Smooth muscle cell (in vitro differentiated cells): ENCODE data around the gene HOXA4. TPM values are rescaled to one million over a fixed set of nuclear protein-coding genes. Genes with fewer than 3 reads are reported as not detected.

ENCODE experiments used
- DNase-seq: peaks from one replicate; lab custom pipeline; 2025; ENCODE audit not compliant: unreplicated experiment; lab: John Stamatoyannopoulos, UW
- H2AFZ ChIP-seq: fragments of 200-600 bp; sonication (generic); 2 replicates; pipeline ENCODE4 v1.6.0; 2016; ENCODE audit warnings: antibody characterized with exemption, low read depth, mild to moderate bottlenecking
- H3F3A ChIP-seq: fragments of 200-600 bp; sonication (generic); 2 replicates; pipeline ENCODE4 v1.6.0; 2017; ENCODE audit warnings: antibody characterized with exemption, low read depth
- H3K27ac ChIP-seq: fragments of 200-600 bp; sonication (generic); 2 replicates; pipeline ENCODE4 v1.5.1; 2016; ENCODE audit warnings: low read depth, mild to moderate bottlenecking
- H3K27me3 ChIP-seq: fragments of 200-600 bp; sonication (generic); 2 replicates; pipeline ENCODE4 v1.6.1; 2016; ENCODE audit warnings: low read depth, mild to moderate bottlenecking
- H3K36me3 ChIP-seq: fragments of 200-600 bp; sonication (generic); 2 replicates; pipeline ENCODE4 v1.5.1; 2016; ENCODE audit warnings: low read depth
- H3K4me1 ChIP-seq: fragments of 200-600 bp; sonication (generic); 2 replicates; pipeline ENCODE4 v1.5.1; 2016; ENCODE audit warnings: low read depth
- H3K4me2 ChIP-seq: fragments of 200-600 bp; sonication (generic); 2 replicates; pipeline ENCODE4 v1.6.0; 2016; ENCODE audit warnings: mild to moderate bottlenecking
- H3K4me3 ChIP-seq: fragments of 200-600 bp; sonication (generic); 2 replicates; pipeline ENCODE4 v1.5.1; 2016; ENCODE audit warnings: mild to moderate bottlenecking
- H3K79me2 ChIP-seq: fragments of 200-600 bp; sonication (generic); 2 replicates; pipeline ENCODE4 v1.6.0; 2016; ENCODE audit warnings: low read depth, mild to moderate bottlenecking
- H3K9ac ChIP-seq: fragments of 200-600 bp; sonication (generic); 2 replicates; pipeline ENCODE4 v1.6.0; 2016; ENCODE audit warnings: low read depth
- H3K9me3 ChIP-seq: fragments of 200-600 bp; sonication (generic); replicated peaks from 2 replicates; pipeline ENCODE4 v1.5.1; 2016; ENCODE audit warnings: low read depth
- H4K20me1 ChIP-seq: fragments of 200-600 bp; sonication (generic); 2 replicates; pipeline ENCODE4 v1.6.0; 2016; ENCODE audit warnings: low read depth
- CTCF ChIP-seq: fragments of 200-600 bp; sonication (generic); IDR thresholded peaks from 2 replicates; pipeline ENCODE4 v1.5.1; 2017; ENCODE audit warnings: borderline replicate concordance, mild to moderate bottlenecking, antibody characterized with exemption; ENCODE audit not compliant: insufficient read depth, poor library complexity, severe bottlenecking
- WGBS: methylation state at CpG from one replicate; pipeline ENCODE4 v1.1.7; 2016; ENCODE audit warnings: low lambda C conversion rate; 5-methylcytosine and 5-hydroxymethylcytosine counted together
- polyA plus RNA-seq: library from polyadenylated mRNA; unstranded; fragments of >200 nt; fragmentation: Nextera tagmentation; extraction: Ambion mirVana; gene quantifications from 2 replicates; pipeline ENCODE4 v1.2.1, GENCODE V29; 2016
- total RNA-seq: library from RNA; depleted of rRNA; stranded (reverse); fragments of >200 nt; gene quantifications from 2 replicates; pipeline ENCODE4 v1.2.3, GENCODE V29; 2014

HOXA4 gene
- total and polyA plus RNA-seq, 2 experiments from 2014 or later: 0.22 TPM; not detected in 1

DNA sequence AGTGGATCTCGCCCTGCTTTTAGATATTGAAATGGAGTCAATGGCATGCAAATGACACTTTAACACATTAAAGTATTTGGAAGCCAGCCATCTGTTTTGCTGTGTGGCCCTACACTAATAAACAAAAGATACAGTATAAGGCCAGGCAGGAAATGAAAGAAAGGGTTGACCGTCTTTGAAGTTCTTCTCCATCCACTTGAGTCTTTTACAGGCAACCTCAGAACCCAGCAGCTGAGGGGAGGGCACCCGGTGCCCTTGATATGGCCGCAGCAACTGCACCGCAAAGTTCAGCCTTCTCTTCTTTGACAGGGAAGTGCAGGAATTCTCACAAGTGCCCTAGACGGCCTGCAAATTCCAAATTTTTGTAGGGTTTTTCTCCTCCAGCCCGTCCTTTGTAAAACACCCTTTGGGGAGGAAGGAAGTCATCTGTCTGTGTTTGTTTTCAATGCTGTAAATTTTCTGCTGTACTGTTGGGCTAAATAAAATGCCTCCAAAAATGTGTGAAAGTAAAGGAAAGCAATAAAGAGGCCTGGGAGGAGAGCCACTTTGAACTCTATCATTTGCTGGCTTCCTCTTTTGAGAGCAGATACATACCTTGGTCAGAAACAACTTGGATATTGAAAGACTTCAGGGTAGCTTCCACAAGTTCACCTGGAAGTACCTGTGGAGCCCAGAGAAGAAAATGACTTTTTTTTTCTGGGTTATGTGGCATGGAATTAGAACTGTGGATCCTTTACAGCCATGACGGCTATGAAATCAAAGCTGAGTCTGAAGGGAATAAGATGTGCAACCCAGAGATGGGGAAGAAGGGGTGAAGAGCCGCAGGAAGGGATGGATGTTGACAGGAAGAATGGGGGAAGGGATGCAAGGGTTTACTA is 38.4 kb downstream of the HOXA4 start:
- H3F3A ChIP-seq: no peaks in the 10 kb centered on the region
- no peaks in the 10 kb centered on the region for H3K79me2 ChIP-seq
- no peak overlapping the region for H3K27ac ChIP-seq
- no peak overlapping the region for H3K4me3 ChIP-seq
- H2AFZ ChIP-seq: no peak overlapping the region
- no peak overlapping the region for H3K9ac ChIP-seq
- DNase-seq: no peak
- H3K4me2 ChIP-seq: no peak overlapping the region
- peaks cover 100% of the 10 kb centered on the region for H3K27me3 ChIP-seq
- no peak for TF ChIP-seq CTCF
- no peaks in the 10 kb centered on the region for H3K36me3 ChIP-seq
- H3K4me1 ChIP-seq: peaks cover 7% of the 10 kb centered on the region
- H4K20me1 ChIP-seq: peaks cover 1% of the 10 kb centered on the region
- no peaks in the 10 kb centered on the region for H3K9me3 ChIP-seq
- 17% methylated on average over 9 of the region's 9 CpGs for WGBS

DNA sequence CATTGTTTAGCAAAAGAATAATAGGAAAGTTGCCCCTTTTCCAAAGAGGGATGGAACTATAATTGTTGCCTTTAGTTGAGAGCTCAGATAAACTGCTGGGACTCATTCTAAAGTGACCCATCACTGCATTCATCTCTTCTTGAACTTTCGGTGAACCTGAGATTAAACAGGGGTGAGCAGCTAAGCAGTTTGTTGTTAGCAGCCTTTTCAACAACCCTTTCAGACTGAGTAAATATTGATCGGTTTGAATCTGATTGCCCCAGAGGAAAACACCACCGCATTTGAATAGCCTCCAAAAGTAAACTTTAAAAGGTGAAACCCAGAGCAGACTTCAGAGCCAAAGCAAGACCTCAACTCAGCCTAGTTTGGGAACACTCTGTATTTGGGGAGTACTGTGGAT is 39.5 kb downstream of the HOXA4 start:
- WGBS: 8% methylated on average over 3 of the region's 3 CpGs
- Histone ChIP-seq H3K4me1 (no peaks in the 10 kb centered on the region), H4K20me1 (no peaks in the 10 kb centered on the region), H3K79me2 (no peaks in the 10 kb centered on the region), H2AFZ (no peak overlapping the region), H3K4me3 (no peak overlapping the region), H3K27me3 (peaks cover 91% of the 10 kb centered on the region), H3K9me3 (no peaks in the 10 kb centered on the region), H3F3A (no peaks in the 10 kb centered on the region), H3K36me3 (no peaks in the 10 kb centered on the region), H3K27ac (no peak overlapping the region), H3K9ac (no peak overlapping the region), H3K4me2 (no peak overlapping the region)
- no peak for DNase-seq
- no peak for TF ChIP-seq CTCF

GRCh38 chr7:27088002-27088922 is 42.3 kb downstream of the HOXA4 start:
- Histone ChIP-seq H3K4me3 (no peak overlapping the region), H3K9me3 (no peaks in the 10 kb centered on the region), H3K27ac (no peak overlapping the region), H3K27me3 (peaks cover 68% of the 10 kb centered on the region), H3K79me2 (no peaks in the 10 kb centered on the region), H3K9ac (no peak overlapping the region), H3K4me2 (no peak overlapping the region), H4K20me1 (no peaks in the 10 kb centered on the region), H3K36me3 (no peaks in the 10 kb centered on the region), H2AFZ (no peak overlapping the region), H3K4me1 (no peaks in the 10 kb centered on the region), H3F3A (no peaks in the 10 kb centered on the region)
- no peak for DNase-seq
- WGBS: 56% methylated on average over 62 of the region's 68 CpGs
- TF ChIP-seq CTCF: no peak
